A673 (cell line): ENCODE measurements around the gene CAMK4.

Experiments
- EZH2 ChIP-seq: fragments of 200-600 bp; sonication (generic); IDR thresholded peaks from 2 replicates; pipeline ENCODE4 v1.6.1; 2017; ENCODE audit warnings: borderline replicate concordance, low read depth, mild to moderate bottlenecking, mixed read lengths, antibody characterized with exemption, low read length; ENCODE audit not compliant: poor library complexity, severe bottlenecking
- TF ChIP-seq, protein P1 (sequence below): fragments of 300-800, 200-600 bp; sonication (generic); conservative IDR thresholded peaks from 2 replicates; pipeline ENCODE4 v1.5.1; 2017; ENCODE audit warnings: low read depth, mild to moderate bottlenecking, antibody characterized with exemption, low read length, moderate library complexity, mixed read lengths

DNA sequence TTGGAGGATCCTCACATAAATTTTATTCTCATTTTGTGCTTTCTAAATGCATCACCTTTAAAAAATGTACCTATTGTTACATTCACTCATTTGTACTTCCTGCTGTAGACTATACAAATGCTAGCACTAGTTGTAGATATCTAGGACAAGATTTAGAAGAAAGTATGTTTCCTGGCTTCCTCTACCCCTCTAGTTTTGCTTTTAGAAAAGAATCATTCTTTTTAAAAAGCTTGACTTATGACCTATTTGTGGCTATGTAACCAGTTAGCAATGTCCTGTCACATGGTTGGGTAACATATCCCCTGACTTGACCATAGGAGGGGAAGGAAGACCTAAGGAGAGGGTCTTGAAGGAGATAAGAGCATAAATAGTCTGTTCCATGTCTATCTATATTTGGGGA is 13.3 kb downstream of the CAMK4 start:
- TF ChIP-seq, protein P1, sequence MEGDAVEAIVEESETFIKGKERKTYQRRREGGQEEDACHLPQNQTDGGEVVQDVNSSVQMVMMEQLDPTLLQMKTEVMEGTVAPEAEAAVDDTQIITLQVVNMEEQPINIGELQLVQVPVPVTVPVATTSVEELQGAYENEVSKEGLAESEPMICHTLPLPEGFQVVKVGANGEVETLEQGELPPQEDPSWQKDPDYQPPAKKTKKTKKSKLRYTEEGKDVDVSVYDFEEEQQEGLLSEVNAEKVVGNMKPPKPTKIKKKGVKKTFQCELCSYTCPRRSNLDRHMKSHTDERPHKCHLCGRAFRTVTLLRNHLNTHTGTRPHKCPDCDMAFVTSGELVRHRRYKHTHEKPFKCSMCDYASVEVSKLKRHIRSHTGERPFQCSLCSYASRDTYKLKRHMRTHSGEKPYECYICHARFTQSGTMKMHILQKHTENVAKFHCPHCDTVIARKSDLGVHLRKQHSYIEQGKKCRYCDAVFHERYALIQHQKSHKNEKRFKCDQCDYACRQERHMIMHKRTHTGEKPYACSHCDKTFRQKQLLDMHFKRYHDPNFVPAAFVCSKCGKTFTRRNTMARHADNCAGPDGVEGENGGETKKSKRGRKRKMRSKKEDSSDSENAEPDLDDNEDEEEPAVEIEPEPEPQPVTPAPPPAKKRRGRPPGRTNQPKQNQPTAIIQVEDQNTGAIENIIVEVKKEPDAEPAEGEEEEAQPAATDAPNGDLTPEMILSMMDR: no peak
- TF ChIP-seq EZH2: no peak
